ENCODE results near the gene PRND.

DNA sequence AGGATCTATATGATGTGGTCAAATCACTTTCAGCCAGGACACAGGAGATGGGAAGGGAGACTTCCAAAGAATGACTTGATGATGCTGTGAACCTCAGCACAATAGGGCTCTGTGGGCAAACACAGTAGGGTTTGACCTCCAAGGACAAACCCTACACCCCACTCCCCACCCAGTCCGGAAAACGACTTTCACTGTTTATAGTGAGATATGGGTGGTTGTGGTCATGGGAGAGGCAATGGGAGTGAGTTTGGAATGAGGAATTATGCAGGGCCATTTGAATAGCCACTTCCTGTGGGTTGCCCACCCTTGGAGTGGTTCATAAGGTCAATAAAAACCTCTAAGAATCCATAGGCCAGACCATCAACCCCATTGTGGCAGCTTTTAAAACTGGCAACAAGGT lies 38.4 kb upstream of the PRND start:
- TF ChIP-seq, protein P1, sequence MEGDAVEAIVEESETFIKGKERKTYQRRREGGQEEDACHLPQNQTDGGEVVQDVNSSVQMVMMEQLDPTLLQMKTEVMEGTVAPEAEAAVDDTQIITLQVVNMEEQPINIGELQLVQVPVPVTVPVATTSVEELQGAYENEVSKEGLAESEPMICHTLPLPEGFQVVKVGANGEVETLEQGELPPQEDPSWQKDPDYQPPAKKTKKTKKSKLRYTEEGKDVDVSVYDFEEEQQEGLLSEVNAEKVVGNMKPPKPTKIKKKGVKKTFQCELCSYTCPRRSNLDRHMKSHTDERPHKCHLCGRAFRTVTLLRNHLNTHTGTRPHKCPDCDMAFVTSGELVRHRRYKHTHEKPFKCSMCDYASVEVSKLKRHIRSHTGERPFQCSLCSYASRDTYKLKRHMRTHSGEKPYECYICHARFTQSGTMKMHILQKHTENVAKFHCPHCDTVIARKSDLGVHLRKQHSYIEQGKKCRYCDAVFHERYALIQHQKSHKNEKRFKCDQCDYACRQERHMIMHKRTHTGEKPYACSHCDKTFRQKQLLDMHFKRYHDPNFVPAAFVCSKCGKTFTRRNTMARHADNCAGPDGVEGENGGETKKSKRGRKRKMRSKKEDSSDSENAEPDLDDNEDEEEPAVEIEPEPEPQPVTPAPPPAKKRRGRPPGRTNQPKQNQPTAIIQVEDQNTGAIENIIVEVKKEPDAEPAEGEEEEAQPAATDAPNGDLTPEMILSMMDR (IDR thresholded peaks at IDR 0.05) = no peak
- no peak for TF ChIP-seq POLR2A (IDR thresholded peaks at IDR 0.05)
